GM23338 (cell line): Measurements from ENCODE around the gene BHLHA9.

Source experiments
- CTCF ChIP-seq, 2 experiments: fragments of 200-600 bp in 1 of 2; sonication (generic) in 1 of 2; conservative IDR thresholded peaks; 2 replicates each; pipeline versions ENCODE4 v1.5.1 to v1.6.1; 2016 to 2017; ENCODE audit warnings: antibody characterized with exemption in 2 of 2, low read depth in 2 of 2, mild to moderate bottlenecking in 2 of 2, moderate library complexity in 1 of 2
- EZH2 ChIP-seq: fragments of 200-600 bp; sonication (generic); IDR thresholded peaks from one replicate; pipeline ENCODE4 v1.8.0; 2017; ENCODE audit warnings: antibody characterized with exemption, mild to moderate bottlenecking, low read depth; ENCODE audit not compliant: unreplicated experiment
- POLR2AphosphoS5 ChIP-seq: IDR thresholded peaks from 2 replicates; pipeline ENCODE4 v1.6.1; 2016; ENCODE audit warnings: antibody characterized with exemption, low read depth

- TF ChIP-seq EZH2 = no peak
- TF ChIP-seq CTCF (conservative IDR thresholded peaks at IDR 0.05; ENCODE audit: low read depth in 2 of 2) = no peak
- TF ChIP-seq POLR2AphosphoS5 = no peak
Measured at GRCh38 chr17:1304962-1305563, 34.8 kb downstream of the BHLHA9 start.
